ENCODE measurements around the gene ZFAND4. TPM values are rescaled to one million over a fixed set of nuclear protein-coding genes. Genes with fewer than 3 reads are reported as not detected.

The ZFAND4 gene
- total and polyA plus RNA-seq, 9 of the 15 experiments (the other 6 are each of a cell fraction or from before 2014, with no cell fraction given): 0.42 to 3.0 (median 1.5) TPM

GRCh38 chr10:45602082-45602730 lies 70.4 kb downstream of the ZFAND4 start (continued):
- TF ChIP-seq ZNF583 (CRISPR knock-in tag; IDR thresholded peaks at IDR 0.05): no peak
- TF ChIP-seq L3MBTL2 (IDR thresholded peaks at IDR 0.05): no peak
- TF ChIP-seq ZNF316 (IDR thresholded peaks at IDR 0.05): peak; percentile 7; the same call in 1 of the 2 replicates
- no peak for TF ChIP-seq JUN (IDR thresholded peaks at IDR 0.05; ENCODE audit: borderline replicate concordance, low read depth, low read length)
- TF ChIP-seq JUN (CRISPR knock-in tag; IDR thresholded peaks at IDR 0.05; ENCODE audit: borderline replicate concordance): no peak
- TF ChIP-seq KAT2B (IDR thresholded peaks at IDR 0.05; ENCODE audit: low read depth, low read length): no peak
- no peak for TF ChIP-seq EP400 (IDR thresholded peaks at IDR 0.05)
- TF ChIP-seq NEUROD1 (IDR thresholded peaks at IDR 0.05; ENCODE audit: borderline replicate concordance, low read depth, low read length, partially characterized antibody): no peak
- no peak for TF ChIP-seq GATAD2A (IDR thresholded peaks at IDR 0.05)
- no peak for TF ChIP-seq KAT8 (IDR thresholded peaks at IDR 0.05; ENCODE audit: low read depth)
- no peak for TF ChIP-seq POLR2H (tag; IDR thresholded peaks at IDR 0.05; ENCODE audit: low read depth)
- no peak for TF ChIP-seq SETDB1 (IDR thresholded peaks at IDR 0.05; ENCODE audit: low read length)
- no peak for TF ChIP-seq MCM2 (IDR thresholded peaks at IDR 0.05; ENCODE audit: low read depth)
- TF ChIP-seq FOXA3 (CRISPR knock-in tag; conservative IDR thresholded peaks at IDR 0.05 in 1 of 2, IDR thresholded peaks at IDR 0.05 in 1 of 2): no peak
- no peak for TF ChIP-seq DLX4 (CRISPR knock-in tag; IDR thresholded peaks at IDR 0.05)
- TF ChIP-seq PHTF2 (CRISPR knock-in tag; IDR thresholded peaks at IDR 0.05): no peak
- no peak for TF ChIP-seq TARDBP (IDR thresholded peaks at IDR 0.05)
- no peak for TF ChIP-seq CAMTA2 (CRISPR knock-in tag; conservative IDR thresholded peaks at IDR 0.05)
- no peak for TF ChIP-seq ZBTB9 (CRISPR knock-in tag; IDR thresholded peaks at IDR 0.05)
- no peak for TF ChIP-seq SAFB2 (IDR thresholded peaks at IDR 0.05; ENCODE audit: borderline replicate concordance, low read depth, low read length, severe bottlenecking)
- peak; percentile 54 for TF ChIP-seq ARID1B (IDR thresholded peaks at IDR 0.05)
- no peak for TF ChIP-seq LARP7 (IDR thresholded peaks at IDR 0.05)
- no peak for TF ChIP-seq NCOA2 (IDR thresholded peaks at IDR 0.05; ENCODE audit: partially characterized antibody in 2 of 2)
- TF ChIP-seq YY1 (IDR thresholded peaks at IDR 0.05; ENCODE audit: borderline replicate concordance in 1 of 3, control insufficient read depth in 1 of 3, extremely low read depth in 1 of 3, insufficient read depth in 3 of 3, insufficient read length in 1 of 3, insufficient replicate concordance in 2 of 3, low read depth in 1 of 3, low read length in 2 of 3): no peak
- no peak for TF ChIP-seq MAFK (IDR thresholded peaks at IDR 0.05; ENCODE audit: low read length)
- no peak for TF ChIP-seq NELFE (IDR thresholded peaks at IDR 0.05; ENCODE audit: insufficient read depth, insufficient read length)
- peak; percentile 17; the same call in 1 of the 2 replicates for TF ChIP-seq C11orf30 (IDR thresholded peaks at IDR 0.05; ENCODE audit: low read depth)
- peak; percentile 41; the same call in 1 of the 2 replicates for TF ChIP-seq TFAP4 (CRISPR knock-in tag; IDR thresholded peaks at IDR 0.05; ENCODE audit: borderline replicate concordance)
- no peak for TF ChIP-seq PRPF4 (IDR thresholded peaks at IDR 0.05; ENCODE audit: insufficient read depth, low read depth, low read length, poor library complexity, severe bottlenecking)
